Amygdala (tissue), 56 donors: ENCODE measurements around the gene RTN4RL1.
A peak's percentile ranks its signal among the peaks of the same experiment; 100 is the strongest.

Source experiments
- DNase-seq, 56 donors: peaks; one replicate each; lab custom pipeline; 2025; lab: John Stamatoyannopoulos, UW

Gene RTN4RL1

DNA sequence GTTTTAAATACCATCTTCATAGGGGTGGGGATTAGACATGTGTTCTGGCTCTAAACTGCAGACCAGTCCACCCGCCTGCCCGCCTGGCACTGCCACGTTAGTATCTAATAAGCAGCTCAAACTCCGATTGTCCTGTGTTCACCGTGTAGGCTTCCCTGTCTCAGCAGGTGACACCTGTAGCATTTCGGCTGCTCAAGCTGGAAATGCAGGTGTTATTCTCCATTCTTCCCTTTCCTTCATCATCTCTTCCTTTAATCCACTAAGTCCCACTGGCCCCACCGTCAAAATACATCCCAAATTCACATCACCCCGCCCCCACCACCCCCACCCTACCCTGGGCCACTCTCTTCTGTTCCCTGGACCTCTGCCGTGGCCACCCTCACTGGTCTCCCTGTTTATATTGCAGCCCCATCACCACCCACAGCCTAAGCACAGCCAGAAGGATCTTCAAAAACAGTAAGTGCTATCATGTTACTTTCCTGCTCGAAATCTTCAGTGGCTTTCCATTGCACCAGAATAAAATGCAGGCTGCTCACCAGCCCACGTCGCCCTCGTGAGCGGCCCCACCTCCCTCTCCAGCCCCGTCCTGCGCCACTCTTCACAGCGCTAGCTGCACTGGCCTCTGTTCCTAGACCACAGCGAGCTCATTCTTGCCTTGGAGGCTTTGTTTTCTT lies 65.1 kb downstream of the RTN4RL1 start:
- DNase-seq: peak in 16 of 56 donors; percentile 11 to 56 (median 24)

DNA sequence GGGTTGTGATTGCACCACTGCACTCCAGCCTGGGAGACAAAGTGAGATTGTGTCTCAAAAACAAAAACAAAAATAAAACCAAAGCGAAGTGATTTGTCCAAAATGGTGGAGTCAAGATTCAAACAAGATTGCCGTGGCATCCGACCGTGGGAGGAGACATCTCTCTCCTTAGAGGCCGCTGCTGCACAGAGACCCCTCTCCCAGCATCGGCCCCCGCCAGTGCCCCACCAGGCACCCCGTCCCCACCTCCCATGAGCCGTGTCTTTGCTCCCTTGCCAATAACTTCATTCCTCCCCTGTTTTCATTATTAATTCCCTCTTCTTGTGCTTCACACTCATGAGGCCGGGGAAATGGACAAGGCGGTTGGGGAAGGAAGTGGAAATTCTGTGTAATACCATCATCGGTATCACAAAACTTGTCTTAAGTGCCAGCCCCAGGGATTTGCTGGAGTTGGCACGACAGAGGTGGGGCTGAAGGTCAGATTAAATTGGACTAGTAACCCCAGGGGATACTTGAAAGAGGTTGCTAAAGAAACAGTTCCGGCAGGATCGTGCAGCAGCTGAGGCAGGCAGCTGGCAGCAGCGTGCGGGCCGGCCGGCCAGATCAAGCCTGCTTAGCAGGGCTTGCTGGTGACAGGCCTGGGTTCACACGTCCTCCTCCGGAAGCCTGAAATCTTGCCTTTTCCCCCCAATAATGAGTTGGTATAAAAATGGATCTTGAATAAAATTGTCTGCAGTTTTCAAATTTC lies 66.8 kb downstream of the RTN4RL1 start:
- DNase-seq: peak in 2 of 56 donors; percentile 26 to 38

DNA sequence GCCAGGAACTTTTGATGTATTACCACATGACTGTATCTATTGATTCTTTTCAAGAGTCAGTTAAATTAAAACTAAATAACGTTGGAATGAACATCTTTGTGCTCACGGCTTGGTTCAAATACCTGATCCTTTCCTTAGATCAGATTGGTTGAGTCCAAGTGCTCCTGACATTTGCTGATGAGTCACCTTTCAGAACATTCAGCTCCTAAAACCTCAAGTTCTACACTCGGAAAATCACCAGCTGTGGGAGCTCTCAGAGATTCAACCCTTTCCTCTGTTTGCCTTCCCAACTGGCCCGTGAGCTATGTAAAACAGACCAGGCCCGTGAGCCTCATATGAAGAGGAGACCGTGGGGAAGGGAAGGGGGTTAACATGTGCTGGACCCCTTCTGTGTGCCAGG lies 68.1 kb downstream of the RTN4RL1 start:
- DNase-seq: no peak

DNA sequence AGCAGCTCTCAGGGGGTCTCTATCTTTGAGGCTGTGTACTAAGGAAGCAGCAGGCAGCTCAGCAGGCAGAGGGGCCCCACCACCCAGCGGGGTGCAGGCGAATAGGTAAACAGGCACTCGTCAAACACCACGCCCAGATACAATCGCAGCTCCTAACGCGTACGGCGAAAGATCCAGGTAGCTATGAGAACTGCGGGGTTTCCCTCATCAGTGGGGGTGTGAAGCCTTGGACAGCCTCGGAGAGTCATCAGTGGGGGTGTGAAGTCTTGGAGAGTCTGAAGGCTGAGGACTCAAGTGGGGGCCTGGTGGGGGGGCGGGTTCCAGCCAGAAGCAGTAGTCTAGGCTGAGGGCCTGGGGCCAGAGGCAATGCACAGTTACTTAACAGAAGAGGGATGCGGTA lies 69.0 kb downstream of the RTN4RL1 start:
- no peak for DNase-seq

DNA sequence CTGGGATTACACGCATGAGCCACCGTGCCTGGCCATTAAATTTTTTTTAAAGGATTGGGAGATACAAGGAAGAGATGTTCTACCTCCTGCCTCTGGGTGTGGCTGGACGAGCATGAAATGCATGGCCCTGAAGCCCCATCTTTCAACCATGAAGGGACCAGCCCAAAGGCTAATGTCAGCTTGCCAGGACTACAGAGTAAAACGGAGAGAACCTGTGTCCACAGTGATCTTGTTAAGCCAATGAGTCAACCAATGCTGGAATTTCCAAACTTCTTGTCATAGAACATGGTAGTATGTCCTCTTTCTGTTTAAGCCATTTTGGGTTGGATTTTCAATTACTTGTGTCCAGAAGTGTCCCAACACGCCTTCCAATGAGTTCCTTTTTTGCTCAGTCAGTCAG lies 71.3 kb downstream of the RTN4RL1 start:
- no peak for DNase-seq

DNA sequence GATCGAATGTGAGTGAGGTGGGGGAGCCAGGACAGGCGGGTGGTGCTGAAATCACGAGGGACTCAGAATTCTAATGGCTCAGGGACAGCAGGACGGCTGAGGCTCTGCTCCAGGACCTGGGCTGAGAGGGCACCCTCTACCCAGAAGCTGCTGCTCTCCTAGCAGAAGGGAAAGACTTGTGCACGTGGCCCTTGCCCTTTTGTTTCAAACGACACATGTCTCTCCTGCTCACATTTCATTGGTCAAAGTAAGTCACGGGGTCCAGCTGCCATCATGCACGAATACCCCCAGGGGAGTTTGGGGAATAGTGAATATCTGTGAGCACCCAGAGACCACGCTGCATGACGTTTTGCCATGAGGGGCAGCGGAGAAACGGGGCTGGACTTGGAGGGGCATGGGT lies 73.2 kb downstream of the RTN4RL1 start:
- no peak for DNase-seq

DNA sequence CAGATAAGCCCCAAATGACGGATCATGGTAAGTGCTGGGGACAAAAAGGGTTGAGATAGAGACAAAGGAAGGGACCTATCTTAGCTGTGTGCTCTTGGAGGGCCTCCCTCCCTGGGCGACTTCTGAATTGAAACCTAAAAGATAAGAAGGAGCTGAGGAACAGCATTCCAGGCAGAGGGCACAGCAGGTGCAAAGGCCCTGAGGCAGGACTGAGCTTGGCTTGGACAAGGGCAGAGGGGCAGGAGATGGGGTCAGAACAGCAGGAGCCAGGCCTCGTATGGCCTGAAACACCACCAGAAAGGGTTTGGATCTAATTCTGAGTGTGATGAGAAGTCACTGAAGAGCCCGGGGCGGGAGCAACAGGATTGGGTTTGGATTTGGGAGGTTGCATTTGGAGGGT lies 75.4 kb downstream of the RTN4RL1 start:
- no peak for DNase-seq

DNA sequence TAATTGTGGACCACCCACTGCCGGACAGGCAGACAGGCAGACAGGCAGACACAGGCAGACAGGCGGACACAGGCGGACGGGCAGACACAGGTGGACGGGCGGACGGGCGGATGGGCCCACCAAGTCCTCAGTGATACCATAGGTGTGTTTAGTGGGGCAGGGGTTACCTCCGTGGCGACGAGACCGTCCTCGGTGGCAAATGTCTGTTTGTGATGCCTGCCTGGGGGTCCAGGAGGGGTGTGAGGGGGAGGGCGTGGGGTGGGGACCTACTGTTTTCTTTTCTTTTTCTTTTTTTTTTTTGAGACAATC lies 76.7 kb downstream of the RTN4RL1 start:
- DNase-seq: no peak

DNA sequence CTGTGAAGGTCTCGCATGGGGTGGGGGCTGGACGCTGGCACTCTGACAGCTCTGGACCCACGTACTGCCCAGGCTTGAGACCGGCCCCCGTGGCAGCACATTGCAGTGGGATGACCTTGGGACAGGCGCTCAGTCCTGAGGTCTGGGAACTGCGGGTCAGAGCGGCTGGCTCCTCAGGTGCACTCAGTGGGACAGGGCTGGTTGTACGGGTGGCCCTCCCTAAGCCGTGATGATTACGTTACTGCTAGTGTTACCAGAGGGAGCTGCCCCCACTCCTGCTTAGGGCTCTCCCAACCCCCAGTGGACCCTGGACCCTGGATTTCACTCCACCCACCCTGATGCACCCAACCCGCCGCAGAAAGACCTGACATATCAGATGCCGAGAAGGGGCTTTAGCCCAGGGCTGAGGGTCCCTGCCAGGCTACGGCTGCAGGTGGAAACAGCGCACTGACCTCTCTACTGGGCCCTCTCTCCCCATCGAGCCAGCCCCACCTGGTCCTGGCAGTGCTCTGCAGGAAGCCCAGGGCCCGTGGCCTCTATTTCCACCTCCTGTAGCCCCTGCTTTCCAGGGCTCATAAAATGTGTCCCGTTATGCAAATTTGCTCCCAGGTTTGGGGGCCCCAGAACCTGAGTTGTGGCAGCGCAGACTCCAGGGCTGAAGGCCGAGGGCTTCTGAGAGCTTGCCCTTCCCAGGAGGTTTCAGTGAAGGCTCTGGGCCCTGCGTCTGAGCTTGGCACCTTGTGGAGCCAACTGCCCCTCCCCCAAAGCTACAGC lies 77.2 kb downstream of the RTN4RL1 start:
- DNase-seq: no peak

DNA sequence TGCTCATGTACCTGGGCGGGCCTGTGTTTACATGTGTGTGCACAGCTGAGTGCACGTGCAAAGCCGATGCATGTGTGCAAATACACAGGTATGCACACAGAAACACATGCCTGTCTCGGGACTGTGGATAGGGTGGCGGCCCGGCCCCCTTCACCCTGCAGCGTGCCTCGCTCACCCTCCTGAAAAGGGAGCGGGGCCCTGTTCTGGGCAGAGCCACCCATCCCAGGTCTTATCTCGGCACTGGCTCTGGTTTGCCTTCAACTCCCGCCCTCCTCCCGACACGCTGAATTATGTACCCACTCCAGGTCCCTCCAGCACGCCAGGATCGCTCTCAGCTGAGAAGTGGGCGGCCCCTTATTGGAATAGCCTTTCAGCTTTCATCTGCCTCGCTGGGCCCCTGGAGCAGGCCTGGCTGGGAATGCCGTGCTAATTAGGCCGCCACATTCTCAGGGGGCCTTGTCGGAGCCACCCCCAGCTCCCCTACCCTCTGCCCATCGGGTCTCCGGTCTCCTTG lies 77.8 kb downstream of the RTN4RL1 start:
- peak in 1 of 56 donors; percentile 22 for DNase-seq

DNA sequence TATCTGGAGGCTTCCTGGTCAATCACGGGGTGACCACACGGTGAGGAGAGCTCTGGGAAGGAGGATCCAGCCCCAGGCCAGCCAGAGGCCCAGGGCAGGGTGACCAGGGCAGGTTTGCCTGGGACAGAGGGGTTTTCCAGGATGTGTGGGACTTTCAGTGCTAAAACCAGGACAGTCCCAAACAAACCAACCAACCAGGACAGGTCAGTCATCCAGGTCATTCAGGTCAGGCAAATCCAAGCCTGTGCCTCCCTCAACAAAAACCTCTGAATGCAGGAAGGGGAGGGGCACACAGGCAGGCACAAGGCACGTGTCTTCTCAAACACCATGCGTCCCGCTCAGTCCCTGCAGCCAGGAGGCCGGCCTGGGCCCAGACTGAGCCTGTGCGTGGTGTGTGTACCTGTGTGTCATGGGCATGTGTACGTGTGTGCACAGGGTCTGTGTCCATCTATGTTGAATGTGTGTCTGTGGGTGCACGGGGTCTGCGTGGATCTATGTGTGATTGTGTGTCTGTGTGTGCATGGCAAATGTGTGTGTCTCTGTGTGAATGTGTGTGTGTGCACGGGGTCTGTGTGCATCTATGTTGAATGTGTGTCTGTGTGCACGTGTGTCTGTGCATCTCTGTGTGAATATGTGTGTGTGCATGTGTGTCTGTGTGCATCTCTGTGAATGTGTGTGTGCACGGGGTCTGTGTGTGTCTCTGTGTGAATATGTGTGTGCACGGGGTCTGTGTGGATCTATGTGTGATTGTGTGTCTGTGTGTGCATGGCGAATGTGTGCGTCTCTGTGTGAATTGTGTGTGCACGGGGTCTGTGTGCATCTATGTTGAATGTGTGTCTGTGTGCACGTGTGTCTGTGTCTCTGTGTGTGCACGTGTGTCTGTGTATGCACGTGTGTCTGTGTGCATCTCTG lies 78.9 kb downstream of the RTN4RL1 start:
- no peak for DNase-seq

DNA sequence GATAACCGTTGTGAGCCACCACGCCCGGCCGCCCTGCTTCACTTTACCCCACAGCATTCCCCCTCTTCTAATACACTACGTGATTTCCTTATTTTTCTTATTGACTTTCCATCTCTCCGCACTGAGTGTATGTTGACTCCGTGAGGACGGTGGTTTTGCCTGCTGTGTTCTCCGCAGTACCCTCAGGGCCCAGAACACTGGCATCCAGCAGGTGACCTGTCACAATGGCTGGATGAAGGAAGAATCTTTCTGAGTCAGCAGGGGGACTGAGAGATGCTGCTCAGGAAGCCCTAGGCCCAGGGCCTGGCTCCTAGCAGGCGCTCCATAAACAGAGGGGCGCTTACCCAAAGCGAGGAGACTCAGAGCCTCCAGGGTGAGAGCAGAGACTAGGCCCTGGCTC lies 79.5 kb downstream of the RTN4RL1 start:
- no peak for DNase-seq

DNA sequence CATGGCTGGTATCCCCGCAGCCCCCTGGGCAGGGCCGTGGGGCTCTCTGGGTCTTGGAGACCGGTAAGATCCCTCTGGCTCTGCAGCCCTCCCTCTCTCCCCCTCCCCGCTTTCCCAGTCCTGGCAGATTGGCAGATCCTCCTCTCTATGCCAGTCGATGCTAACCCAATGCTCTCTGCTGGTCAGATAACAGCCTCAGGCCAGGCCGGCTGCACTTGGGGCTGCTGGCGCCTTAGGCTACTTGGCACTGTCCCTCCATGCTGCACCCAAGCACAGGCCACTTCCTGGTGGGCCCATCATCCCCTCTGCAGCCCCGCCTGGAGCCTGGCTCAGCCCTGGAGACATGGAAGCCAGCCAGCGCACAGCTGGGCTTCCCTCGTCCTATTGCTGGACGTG lies 81.7 kb downstream of the RTN4RL1 start:
- DNase-seq: no peak

DNA sequence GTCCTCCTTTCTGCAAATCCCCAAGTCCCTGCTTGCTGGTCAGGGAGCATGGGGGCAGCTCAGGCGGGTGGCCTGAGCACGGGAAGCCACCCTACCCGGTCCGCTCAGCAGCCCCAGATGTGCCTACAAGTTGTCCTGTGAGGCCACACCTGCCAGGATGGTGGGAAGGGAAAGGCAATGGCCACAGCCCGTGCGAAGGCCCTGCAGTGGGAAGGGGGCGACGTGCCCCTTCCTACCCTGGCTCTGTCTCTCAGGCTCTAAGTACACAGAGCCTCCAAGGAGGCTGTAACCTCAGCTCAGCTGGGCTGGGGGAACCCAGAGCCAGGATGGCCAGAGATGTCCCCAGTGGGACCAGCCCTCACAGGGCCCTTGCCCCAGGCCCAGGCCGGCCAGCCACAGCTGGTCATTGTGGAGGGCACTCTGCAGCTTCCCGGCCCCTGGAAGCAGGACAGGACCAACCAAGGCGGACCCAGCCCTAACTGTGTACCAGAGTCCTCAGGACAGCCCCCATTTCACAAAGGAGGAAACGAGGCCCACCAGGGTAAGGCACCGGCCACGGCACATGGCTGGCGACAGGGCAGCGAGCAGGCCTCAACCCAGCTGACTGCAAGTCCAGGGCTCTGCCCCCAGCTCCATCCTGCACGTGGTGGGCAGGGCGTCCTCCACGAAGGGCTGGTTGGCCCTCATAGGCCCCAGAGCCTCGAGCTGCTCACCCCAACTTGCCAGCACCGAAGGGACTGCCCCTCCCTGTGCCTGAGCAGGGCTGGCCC lies 82.3 kb downstream of the RTN4RL1 start:
- no peak for DNase-seq

DNA sequence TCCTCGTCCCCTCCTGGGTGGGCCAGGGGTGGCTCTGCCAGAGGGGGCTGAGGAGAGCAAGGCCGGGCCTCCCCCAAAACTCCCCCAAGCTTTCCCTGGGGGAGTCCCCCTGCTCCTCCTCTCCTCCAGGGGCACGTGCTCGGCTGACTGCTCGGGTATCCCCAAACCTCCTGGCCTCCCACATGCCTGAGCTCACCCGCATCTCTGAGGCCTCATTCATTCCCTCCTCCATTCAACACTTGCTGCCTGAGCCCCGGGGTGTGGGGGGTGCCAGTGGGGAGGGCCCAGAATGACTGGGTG lies 83.1 kb downstream of the RTN4RL1 start:
- no peak for DNase-seq

DNA sequence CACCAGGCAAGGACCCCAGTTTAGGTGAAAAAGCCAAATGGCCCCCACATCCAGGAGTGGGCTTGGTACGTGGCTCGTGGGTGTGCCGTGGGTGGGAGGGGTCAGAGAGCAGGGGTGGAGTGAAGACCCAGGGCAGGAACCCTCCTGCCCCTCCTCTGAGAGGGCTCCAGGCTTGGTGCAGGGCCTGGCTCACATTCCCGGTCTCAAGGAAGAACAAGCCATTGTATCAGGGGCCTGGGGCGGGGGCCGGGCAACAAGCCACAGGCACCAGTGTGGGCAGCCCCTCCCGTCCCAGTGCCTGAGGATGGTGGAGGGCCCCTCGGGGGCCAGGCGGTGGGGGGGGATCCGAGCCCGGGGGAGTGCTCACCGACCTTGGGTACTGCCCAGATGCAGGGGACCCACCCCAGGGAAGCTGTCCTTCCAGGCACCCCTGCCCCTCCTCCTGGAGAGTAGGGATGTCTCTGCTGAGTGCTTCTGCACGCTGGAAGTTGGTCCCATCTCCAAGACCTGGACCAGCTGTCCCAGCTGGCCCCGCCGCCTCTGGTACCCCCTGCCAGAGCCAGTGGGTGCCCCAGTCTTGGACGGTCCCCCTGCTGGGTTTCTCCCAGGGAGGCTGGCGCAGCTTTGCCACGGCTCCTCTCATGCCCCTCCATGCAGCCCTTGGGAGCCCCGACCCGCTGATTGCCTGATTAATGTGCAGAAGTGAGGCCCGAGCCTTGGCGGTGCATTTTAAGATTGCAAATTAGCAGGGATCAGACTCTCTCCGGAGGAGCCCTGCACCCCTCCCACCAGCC lies 83.7 kb downstream of the RTN4RL1 start:
- no peak for DNase-seq

DNA sequence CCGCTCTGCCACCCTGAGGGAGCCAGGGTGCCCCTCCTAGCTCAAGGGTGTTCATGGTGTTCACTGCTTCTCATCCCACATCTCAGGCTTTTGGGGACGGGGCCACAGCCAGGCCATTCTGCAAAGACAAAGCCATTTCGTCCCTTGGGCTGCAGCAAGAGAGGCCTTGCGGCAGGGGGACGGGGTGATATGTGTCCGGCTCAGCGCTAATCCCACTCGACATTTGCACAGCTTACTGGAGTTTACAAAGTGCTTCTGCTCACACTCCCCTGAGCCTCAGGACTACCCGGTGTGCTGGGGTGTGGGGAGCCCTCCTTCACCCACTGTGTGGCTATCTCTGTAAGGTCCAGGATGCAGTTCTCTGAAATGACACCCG lies 84.3 kb downstream of the RTN4RL1 start:
- no peak for DNase-seq

DNA sequence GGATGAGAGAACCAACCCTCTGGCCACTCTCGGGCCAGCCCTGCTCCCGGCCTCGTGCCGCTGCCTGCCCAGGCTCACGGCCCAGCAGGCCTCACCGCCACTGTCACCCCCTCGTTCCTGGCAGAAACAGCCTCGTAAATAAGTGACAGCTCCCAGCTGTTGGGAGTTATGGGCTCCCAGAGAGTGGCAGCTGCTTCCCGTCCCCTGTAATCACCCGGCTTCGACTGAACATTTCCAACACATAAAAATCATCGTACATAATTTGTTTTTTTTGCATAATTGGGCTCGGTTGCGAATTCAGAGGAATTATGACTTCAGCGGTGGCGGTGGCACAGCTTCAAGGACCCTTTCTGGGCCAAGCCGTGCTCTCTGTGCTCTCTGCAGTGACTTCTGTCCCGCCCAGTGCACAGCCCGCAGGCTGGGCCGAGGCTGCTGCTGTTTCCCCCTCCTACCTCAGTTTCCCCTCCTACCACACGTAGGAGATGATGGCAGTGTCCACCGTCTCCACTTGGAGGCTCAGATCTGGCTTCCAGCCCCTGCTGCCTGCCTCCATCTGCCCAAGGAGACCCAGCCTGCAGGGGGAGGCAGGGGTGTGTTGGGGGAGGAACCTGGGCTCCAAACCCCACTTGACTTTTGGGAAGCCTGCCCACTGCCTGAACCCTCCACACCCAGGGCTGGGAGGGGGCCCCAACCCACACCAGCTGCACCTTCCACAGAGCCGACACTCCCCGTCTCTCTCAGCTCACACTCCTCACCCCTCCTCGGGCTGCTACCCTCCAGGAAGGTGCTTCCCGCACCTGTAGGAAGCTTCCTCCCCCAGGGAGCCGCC lies 84.9 kb downstream of the RTN4RL1 start:
- no peak for DNase-seq
